ENCODE measurements around the gene NMRAL1.

NMRAL1 gene

GRCh38 chr16:4420505-4421105 is 53.8 kb downstream of the NMRAL1 start:
- DNase-seq: no peak

- no peak for DNase-seq
Measured at GRCh38 chr16:4419402-4419959, 54.9 kb downstream of the NMRAL1 start.

GRCh38 chr16:4416200-4417032 is 58.0 kb downstream of the NMRAL1 start, which contains the start of gene CORO7:
CORO7 (minus strand) TSS chr16:4416596; CDS start chr16:4416518, 78 bp downstream.
- peak; percentile 99 for DNase-seq

- peak; percentile 59 for DNase-seq
Measured at GRCh38 chr16:4415538-4416199, 58.8 kb downstream of the NMRAL1 start.

GRCh38 chr16:4414187-4414917 is 60.1 kb downstream of the NMRAL1 start:
- peak; percentile 81 for DNase-seq

- no peak for DNase-seq
Measured at GRCh38 chr16:4412854-4413253, 61.6 kb downstream of the NMRAL1 start.

- no peak for DNase-seq
Measured at GRCh38 chr16:4412159-4412558, 62.3 kb downstream of the NMRAL1 start.

Data from activated naive CD4-positive, alpha-beta T cell treated with anti-CD3 and anti-CD28 coated beads, Interleukin-2, amount 50 U/mL, for 16 hours (primary cell).